H1 (cell line): ENCODE measurements around the gene PRAMEF5. TPM values are rescaled to one million over a fixed set of nuclear protein-coding genes. Genes with fewer than 3 reads are reported as not detected.

Experiments used
- CTCF ChIA-PET: fragments of 300-600 bp; sonication (Branson Sonifier 250); formaldehyde crosslinking; loops from one replicate; lab custom pipeline; 2021; ENCODE audit not compliant: partially characterized antibody; lab: Charles Lee
- POLR2A ChIA-PET: fragments of 300-600 bp; sonication (Branson Sonifier 250); formaldehyde crosslinking; loops from one replicate; lab custom pipeline; 2021; ENCODE audit warnings: inconsistent platforms; ENCODE audit not compliant: partially characterized antibody; lab: Charles Lee
- DNase-seq, 2 experiments: peaks; one replicate each; pipeline versions ENCODE4 v3.0.0 to v3.0.0-alpha.2; 2010 to 2022; ENCODE audit warnings: low spot score in 2 of 2, low read depth in 1 of 2, mixed read lengths in 1 of 2
- FAIRE-seq: peaks from 2 replicates; lab custom pipeline; 2011; peaks lifted over from hg19 to GRCh38; lab: Jason Lieb, UNC
- H2AFZ ChIP-seq: 2 replicates; pipeline ENCODE4 v1.8.1; 2012; ENCODE audit warnings: low read length, inconsistent platforms
- H2AK5ac ChIP-seq: 2 replicates; pipeline ENCODE4 v1.6.1; 2013; ENCODE audit warnings: low read depth, low read length
- H2BK120ac ChIP-seq: replicated peaks from 2 replicates; pipeline ENCODE3; 2013; ENCODE audit warnings: low read depth, low read length, inconsistent platforms
- H2BK12ac ChIP-seq: 2 replicates; pipeline ENCODE4 v1.6.1; 2013; ENCODE audit warnings: low read depth, low read length
- H2BK15ac ChIP-seq: 2 replicates; pipeline ENCODE4 v1.6.1; 2013; ENCODE audit warnings: low read length
- H2BK20ac ChIP-seq: 2 replicates; pipeline ENCODE4 v1.6.1; 2013; ENCODE audit warnings: low read length
- H2BK5ac ChIP-seq: 2 replicates; pipeline ENCODE4 v1.6.1; 2013; ENCODE audit warnings: low read depth, low read length
- H3K14ac ChIP-seq: 2 replicates; pipeline ENCODE4 v1.6.1; 2013; ENCODE audit warnings: inconsistent platforms; ENCODE audit not compliant: insufficient read length
- H3K18ac ChIP-seq: 2 replicates; pipeline ENCODE4 v1.6.1; 2013; ENCODE audit warnings: low read length; ENCODE audit errors: extremely low read depth
- H3K23ac ChIP-seq: 2 replicates; pipeline ENCODE4 v1.6.1; 2013; ENCODE audit warnings: inconsistent platforms; ENCODE audit not compliant: insufficient read length
- H3K23me2 ChIP-seq: 2 replicates; pipeline ENCODE4 v1.6.1; 2013; ENCODE audit warnings: low read depth, low read length
- H3K27ac ChIP-seq: 2 replicates; pipeline ENCODE4 v1.6.1; 2011; ENCODE audit warnings: low read depth, low read length, inconsistent platforms
- H3K27me3 ChIP-seq, 4 experiments: replicated peaks in 1 of 4; 1 replicate in 1 of 4; 2 replicates in 3 of 4; pipeline versions ENCODE4 v1.6.1 to v1.8.1; 2011 to 2013; ENCODE audit warnings: low read length in 3 of 4, mild to moderate bottlenecking in 3 of 4, inconsistent platforms in 2 of 4, mixed read lengths in 2 of 4, moderate library complexity in 1 of 4; ENCODE audit not compliant: control insufficient read depth in 3 of 4, insufficient read depth in 3 of 4; ENCODE audit errors: extremely low read depth in 1 of 4
- H3K36me3 ChIP-seq, 4 experiments: 2 replicates each; pipeline versions ENCODE4 v1.6.1 to v1.8.1; 2011 to 2013; ENCODE audit warnings: mild to moderate bottlenecking in 4 of 4, low read length in 3 of 4, moderate library complexity in 2 of 4, control low read depth in 1 of 4, inconsistent platforms in 1 of 4; ENCODE audit not compliant: insufficient read depth in 4 of 4, control insufficient read depth in 2 of 4
- H3K4ac ChIP-seq: replicated peaks from 2 replicates; pipeline ENCODE3; 2013; ENCODE audit warnings: low read length, low read depth, mixed read lengths, inconsistent platforms; ENCODE audit not compliant: insufficient read length
- H3K4me1 ChIP-seq, 4 experiments: replicated peaks in 1 of 4; 1 replicate in 1 of 4; 2 replicates in 3 of 4; pipeline versions ENCODE4 v1.6.1 to v1.8.1; 2011 to 2013; ENCODE audit warnings: low read length in 3 of 4, inconsistent platforms in 2 of 4, mixed read lengths in 1 of 4; ENCODE audit not compliant: insufficient read depth in 4 of 4, control insufficient read depth in 3 of 4
- H3K4me2 ChIP-seq, 2 experiments: 2 replicates each; pipeline versions ENCODE4 v1.6.1 to v1.8.1; 2011 to 2013; ENCODE audit warnings: low read depth in 2 of 2, low read length in 2 of 2, control low read depth in 1 of 2, inconsistent platforms in 1 of 2, mild to moderate bottlenecking in 1 of 2; ENCODE audit not compliant: insufficient read depth in 1 of 2
- H3K4me3 ChIP-seq, 4 experiments: fragments of 200-600, 300-600 bp in 1 of 4; sonication (generic), shearing (Covaris generic), sonication (Bioruptor Twin) in 1 of 4; 2 replicates each; pipeline versions ENCODE4 v1.5.1 to v1.8.1; 2011 to 2016; ENCODE audit warnings: low read length in 4 of 4, low read depth in 3 of 4, control low read depth in 2 of 4, inconsistent platforms in 2 of 4, mild to moderate bottlenecking in 2 of 4, mixed read lengths in 1 of 4, moderate library complexity in 1 of 4; ENCODE audit not compliant: insufficient read depth in 2 of 4; ENCODE audit errors: extremely low read depth in 1 of 4
- H3K56ac ChIP-seq: replicated peaks from 2 replicates; pipeline ENCODE3; 2013; ENCODE audit warnings: low read depth, mild to moderate bottlenecking, mixed read lengths, low read length, inconsistent platforms; ENCODE audit not compliant: insufficient read length
- H3K79me1 ChIP-seq: 2 replicates; pipeline ENCODE4 v1.6.1; 2013; ENCODE audit warnings: low read depth, low read length, control low read depth
- H3K79me2 ChIP-seq, 2 experiments: 2 replicates each; pipeline versions ENCODE4 v1.6.1 to v1.8.1; 2012 to 2013; ENCODE audit warnings: low read length in 2 of 2, mild to moderate bottlenecking in 2 of 2, inconsistent platforms in 1 of 2; ENCODE audit not compliant: insufficient read depth in 2 of 2, control insufficient read depth in 1 of 2
- H3K9ac ChIP-seq, 4 experiments: replicated peaks in 1 of 4; 1 replicate in 1 of 4; 2 replicates in 3 of 4; pipeline versions ENCODE4 v1.6.1 to v1.8.1; 2011 to 2013; ENCODE audit warnings: low read depth in 3 of 4, low read length in 3 of 4, control low read depth in 2 of 4, mild to moderate bottlenecking in 2 of 4, moderate library complexity in 2 of 4, inconsistent platforms in 1 of 4; ENCODE audit errors: extremely low read depth in 1 of 4
- H3K9me3 ChIP-seq, 2 experiments: 2 replicates each; pipeline versions ENCODE4 v1.6.1 to v1.8.1; 2012 to 2013; ENCODE audit warnings: mild to moderate bottlenecking in 2 of 2, moderate library complexity in 2 of 2, control low read depth in 1 of 2, inconsistent platforms in 1 of 2, low read depth in 1 of 2, low read length in 1 of 2, mixed read lengths in 1 of 2; ENCODE audit not compliant: insufficient read depth in 2 of 2
- H4K20me1 ChIP-seq, 2 experiments: replicated peaks in 1 of 2; 2 replicates each; pipeline versions ENCODE3 to v1.8.1; 2011 to 2013; ENCODE audit warnings: inconsistent platforms in 2 of 2, low read length in 2 of 2, mild to moderate bottlenecking in 1 of 2; ENCODE audit not compliant: insufficient read depth in 2 of 2, control insufficient read depth in 1 of 2
- H4K5ac ChIP-seq: 2 replicates; pipeline ENCODE4 v1.6.1; 2013; ENCODE audit warnings: low read length, low read depth, mixed read lengths, inconsistent platforms; ENCODE audit not compliant: insufficient read length
- H4K8ac ChIP-seq: 2 replicates; pipeline ENCODE4 v1.8.0; 2013; ENCODE audit warnings: mild to moderate bottlenecking, moderate library complexity, low read length, inconsistent platforms; ENCODE audit not compliant: insufficient read depth; ENCODE audit errors: extremely low read depth
- H4K91ac ChIP-seq: replicated peaks from 2 replicates; pipeline ENCODE3; 2013; ENCODE audit warnings: low read length, mixed read lengths, inconsistent platforms; ENCODE audit not compliant: insufficient read length
- BACH1 ChIP-seq: IDR thresholded peaks from 2 replicates; pipeline ENCODE4 v1.6.1; 2012; ENCODE audit warnings: low read length, improper control_type of control experiment
- CBX8 ChIP-seq: fragments of 300-800, 300-1000 bp; sonication (generic); IDR thresholded peaks from 2 replicates; pipeline ENCODE4 v1.7.1; 2016; ENCODE audit warnings: low read depth, low read length, borderline replicate concordance
- CREB1 ChIP-seq: IDR thresholded peaks from 2 replicates; pipeline ENCODE4 v1.6.1; 2012; ENCODE audit warnings: inconsistent platforms
- NANOG ChIP-seq: IDR thresholded peaks from 2 replicates; pipeline ENCODE4 v1.6.1; 2011; ENCODE audit warnings: low read length, low read depth, mild to moderate bottlenecking, inconsistent platforms; ENCODE audit not compliant: insufficient read depth, poor library complexity, severe bottlenecking
- POU5F1 ChIP-seq: IDR thresholded peaks from 2 replicates; pipeline ENCODE4 v1.6.1; 2011; ENCODE audit warnings: low read depth, mild to moderate bottlenecking, low read length, moderate library complexity
- RAD21 ChIP-seq, 2 experiments: IDR thresholded peaks in 1 of 2; conservative IDR thresholded peaks in 1 of 2; 2 replicates each; pipeline ENCODE4 v1.6.1; 2011; ENCODE audit warnings: low read depth in 2 of 2, low read length in 2 of 2, improper control_type of control experiment in 1 of 2, inconsistent platforms in 1 of 2, mild to moderate bottlenecking in 1 of 2, moderate library complexity in 1 of 2
- SIN3A ChIP-seq, 2 experiments: IDR thresholded peaks in 1 of 2; conservative IDR thresholded peaks in 1 of 2; 2 replicates each; pipeline ENCODE4 v1.6.1; 2011 to 2012; ENCODE audit warnings: low read length in 2 of 2, improper control_type of control experiment in 1 of 2, low read depth in 1 of 2, mild to moderate bottlenecking in 1 of 2
- SIRT6 ChIP-seq: IDR thresholded peaks from one replicate; pipeline ENCODE4 v1.7.1; 2012; ENCODE audit warnings: low read length, inconsistent platforms
- SRF ChIP-seq: IDR thresholded peaks from 2 replicates; pipeline ENCODE4 v1.6.1; 2011; ENCODE audit warnings: mild to moderate bottlenecking, low read depth, low read length, moderate library complexity
- ZNF274 ChIP-seq: IDR thresholded peaks from 2 replicates; pipeline ENCODE4 v1.7.0; 2012; ENCODE audit warnings: low read length, borderline replicate concordance; ENCODE audit errors: extremely low read depth
- WGBS, 2 experiments: shearing (Covaris generic) in 1 of 2; methylation state at CpG; one replicate each; pipeline versions ENCODE4 v1.1.6 to v1.1.7; 2013 to 2015; ENCODE audit warnings: low lambda C conversion rate in 2 of 2, mixed read lengths in 2 of 2, inconsistent platforms in 1 of 2, low coverage in 1 of 2, missing lambda C conversion rate in 1 of 2; ENCODE audit not compliant: insufficient replicate concordance in 2 of 2, insufficient coverage in 1 of 2, insufficient read length in 1 of 2; ENCODE audit errors: extremely low coverage in 1 of 2, missing lambda C conversion rate in 1 of 2; 5-methylcytosine and 5-hydroxymethylcytosine counted together
- polyA plus RNA-seq, 7 experiments: library from polyadenylated mRNA; depleted of rRNA in 3 of 7; stranded (reverse) in 5 of 7; unstranded in 2 of 7; fragments of >200 nt in 5 of 7; fragments of 200-250 nt in 2 of 7; gene quantifications; 1 replicate in 5 of 7; 2 replicates in 1 of 7; 4 replicates in 1 of 7; pipeline versions ENCODE4 v1.2.1 to v1.2.3, GENCODE V29; 2011 to 2013; ENCODE audit warnings: missing spikeins in 2 of 7, mixed read lengths in 2 of 7
- total RNA-seq: library from RNA; stranded (reverse); fragmentation: NEBNext Ultra II Directional; extraction: Animal tissue kit (Norgen Biotek cat#: 25700); gene quantifications from 2 replicates; pipeline ENCODE4 v1.2.1, GENCODE V29; 2021
- TF ChIP-seq, protein P1 (sequence below): IDR thresholded peaks from 2 replicates; pipeline ENCODE4 v1.6.1; 2012; ENCODE audit warnings: inconsistent platforms

The PRAMEF5 gene
- total and polyA plus RNA-seq, 2 of the 8 experiments (the other 6 are each of a cell fraction or from before 2014, with no cell fraction given) = not detected

DNA sequence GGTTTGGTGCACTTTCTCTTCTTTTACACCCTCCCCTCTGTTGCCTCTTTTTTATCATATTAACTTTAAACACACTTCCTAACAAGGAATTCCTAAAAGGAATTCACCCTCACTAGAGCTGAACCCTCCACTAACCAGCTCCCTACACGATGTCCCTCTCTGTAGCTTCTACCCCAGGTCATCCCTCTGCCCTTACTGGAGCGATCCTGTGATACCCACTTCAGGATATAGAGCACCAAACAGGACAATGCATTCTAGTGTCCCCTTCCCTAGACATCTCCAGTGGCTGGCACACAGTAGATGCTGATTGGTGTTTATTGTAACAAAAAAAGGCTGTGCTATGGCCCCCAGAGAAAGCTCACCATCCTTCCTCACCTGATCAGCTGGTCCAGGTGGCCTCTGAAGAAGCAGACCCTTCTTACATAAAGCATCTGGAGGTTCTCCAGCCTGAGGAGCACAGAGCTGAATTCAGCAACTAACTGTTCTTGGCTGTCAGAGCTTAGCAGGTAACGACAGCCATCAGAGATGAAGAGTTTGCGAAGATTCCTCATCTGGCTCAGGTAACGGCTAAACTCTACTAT is 29.4 kb upstream of the PRAMEF5 start:
- Histone ChIP-seq H3K23ac (no peak overlapping the region), H2BK12ac (no peak overlapping the region), H3K9ac (no peak overlapping the region), H3K14ac (no peak overlapping the region), H3K4me3 (no peak overlapping the region), H2BK15ac (no peak overlapping the region), H4K20me1 (no peaks in the 10 kb centered on the region), H4K91ac (no peak overlapping the region), H3K79me1 (no peaks in the 10 kb centered on the region), H2BK20ac (no peak overlapping the region), H2BK120ac (no peak overlapping the region), H3K4me2 (no peak overlapping the region), H3K4ac (no peak overlapping the region), H4K5ac (no peak overlapping the region), H3K4me1 (no peaks in the 10 kb centered on the region), H3K79me2 (no peaks in the 10 kb centered on the region), H3K18ac (no peak overlapping the region), H3K56ac (no peak overlapping the region), H3K36me3 (no peaks in the 10 kb centered on the region), H2BK5ac (no peak overlapping the region), H3K27ac (no peak overlapping the region), H4K8ac (no peak overlapping the region), H3K27me3 (no peaks in the 10 kb centered on the region), H2AFZ (no peak overlapping the region), H3K9me3 (peaks cover 30 to 46% of the 10 kb centered on the region in 2 experiments), H3K23me2 (no peaks in the 10 kb centered on the region)
- WGBS, 2 experiments = 74% methylated on average over 5 of the region's 5 CpGs; no CpG with 5 or more reads in 1 of the 2 experiments
- peak in 1 of 2 experiments; percentile 10 for DNase-seq
- ChIA-PET POLR2A (no interaction called here), CTCF (no interaction called here)
- FAIRE-seq = no peak
- TF ChIP-seq SIN3A (conservative IDR thresholded peaks at IDR 0.05 in 1 of 2, IDR thresholded peaks at IDR 0.05 in 1 of 2; ENCODE audit: low read depth in 1 of 2, low read length in 2 of 2) (no peak), CREB1 (no peak), SIRT6 (no peak), POU5F1 (no peak), CBX8 (no peak), ZNF274 (no peak), RAD21 (IDR thresholded peaks at IDR 0.05 in 1 of 2, conservative IDR thresholded peaks at IDR 0.05 in 1 of 2; ENCODE audit: low read depth in 2 of 2, low read length in 2 of 2) (no peak), SRF (no peak), BACH1 (no peak), NANOG (no peak)
- TF ChIP-seq, protein P1, sequence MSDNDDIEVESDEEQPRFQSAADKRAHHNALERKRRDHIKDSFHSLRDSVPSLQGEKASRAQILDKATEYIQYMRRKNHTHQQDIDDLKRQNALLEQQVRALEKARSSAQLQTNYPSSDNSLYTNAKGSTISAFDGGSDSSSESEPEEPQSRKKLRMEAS = no peak
- TF ChIP-seq, all 59 proteins: peak for 0
- no peak overlapping the region for H2AK5ac ChIP-seq
